HG02973 (cell line): ENCODE results near the gene CNIH1.
"Not testable (repeated sequence)": the region's sequence is repeated elsewhere in the genome, so short reads cannot be mapped to it uniquely, and the experiment has no call there.

Source experiments
- ATAC-seq: cut with Tn5 transposase; IDR thresholded peaks from one replicate; pipeline ENCODE4 v1.9.1; 2021; ENCODE audit warnings: moderate library complexity; ENCODE audit not compliant: unreplicated experiment

Gene CNIH1

DNA sequence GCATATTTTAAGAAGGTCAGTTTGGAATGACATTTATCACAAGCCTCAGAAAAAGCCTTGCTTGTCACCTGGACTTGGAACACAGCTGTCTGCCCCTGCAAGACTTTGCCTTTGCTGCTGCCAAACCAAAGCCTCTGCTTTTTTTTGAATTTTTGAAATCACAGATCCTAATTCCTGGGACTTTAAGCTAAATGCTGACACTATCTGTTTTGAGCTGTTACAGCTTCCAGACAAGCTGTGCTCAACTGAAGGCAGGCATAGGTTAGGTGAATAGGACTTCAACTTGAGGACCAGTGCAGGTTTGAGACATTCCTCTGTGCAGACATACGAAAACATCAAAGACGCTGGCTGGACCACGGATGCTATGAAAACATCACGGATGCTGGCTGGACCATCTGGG lies 55.6 kb downstream of the CNIH1 start:
- no peak for ATAC-seq

DNA sequence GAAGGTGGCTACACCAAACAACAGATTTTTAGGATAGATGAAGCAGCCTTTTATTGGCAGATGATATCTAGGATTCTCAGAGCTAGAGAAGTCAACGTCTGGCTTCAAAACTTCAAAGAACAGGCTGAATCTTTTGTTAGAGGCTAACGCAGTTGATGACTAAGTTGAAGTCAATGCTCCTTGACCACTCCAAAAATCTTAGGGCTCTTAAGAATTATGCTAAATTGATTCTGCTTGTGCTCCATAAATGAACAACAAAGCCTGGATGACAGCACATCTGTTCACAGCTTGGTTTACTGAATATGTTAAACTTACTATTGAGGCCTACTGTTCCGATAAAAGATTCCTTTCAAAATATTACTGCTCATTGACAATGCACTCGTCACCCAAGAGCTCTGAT lies 57.3 kb downstream of the CNIH1 start:
- no peak for ATAC-seq

GRCh38 chr14:54381821-54382220 lies 59.4 kb downstream of the CNIH1 start:
- ATAC-seq: no peak

- not testable (repeated sequence) for ATAC-seq
Observed at GRCh38 chr14:54380558-54380957, 60.6 kb downstream of the CNIH1 start.

DNA sequence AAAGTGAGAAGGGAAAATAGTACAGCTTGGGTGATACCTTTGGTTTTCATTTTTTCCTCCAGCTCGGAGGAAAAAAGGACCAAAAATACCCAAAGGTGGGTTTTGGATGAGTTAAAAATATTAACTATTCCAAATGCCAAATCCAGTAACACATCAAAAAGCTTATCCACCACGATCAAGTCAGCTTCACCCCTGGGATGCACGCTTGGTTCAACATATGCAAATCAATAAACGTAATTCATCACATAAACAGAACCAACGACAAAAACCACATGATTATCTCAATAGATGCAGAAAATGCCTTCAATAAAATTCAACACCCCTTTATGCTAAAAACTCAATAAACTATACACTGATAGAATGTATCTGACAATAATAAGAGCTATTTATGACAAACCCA lies 62.3 kb downstream of the CNIH1 start:
- ATAC-seq: not testable (repeated sequence)

DNA sequence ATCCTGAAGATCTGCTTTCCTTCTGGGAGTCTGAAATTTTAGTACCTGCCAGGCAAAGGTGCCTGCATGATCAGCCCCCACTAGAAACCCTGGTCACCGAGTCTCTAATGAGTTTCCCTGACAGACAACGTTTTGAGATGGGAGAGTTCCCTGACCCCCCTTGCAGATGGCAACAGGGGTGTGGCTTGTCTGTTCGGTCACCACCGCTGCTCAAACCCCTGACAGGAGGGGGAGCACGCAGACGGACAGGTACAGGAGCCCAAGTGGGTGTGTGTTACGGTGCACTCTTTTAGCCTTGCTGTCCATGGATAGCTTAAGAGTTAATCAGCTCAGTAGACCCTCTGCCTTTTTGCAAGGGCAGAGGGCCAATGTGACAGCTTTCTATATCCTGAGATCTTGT lies 63.7 kb downstream of the CNIH1 start:
- ATAC-seq: no peak

DNA sequence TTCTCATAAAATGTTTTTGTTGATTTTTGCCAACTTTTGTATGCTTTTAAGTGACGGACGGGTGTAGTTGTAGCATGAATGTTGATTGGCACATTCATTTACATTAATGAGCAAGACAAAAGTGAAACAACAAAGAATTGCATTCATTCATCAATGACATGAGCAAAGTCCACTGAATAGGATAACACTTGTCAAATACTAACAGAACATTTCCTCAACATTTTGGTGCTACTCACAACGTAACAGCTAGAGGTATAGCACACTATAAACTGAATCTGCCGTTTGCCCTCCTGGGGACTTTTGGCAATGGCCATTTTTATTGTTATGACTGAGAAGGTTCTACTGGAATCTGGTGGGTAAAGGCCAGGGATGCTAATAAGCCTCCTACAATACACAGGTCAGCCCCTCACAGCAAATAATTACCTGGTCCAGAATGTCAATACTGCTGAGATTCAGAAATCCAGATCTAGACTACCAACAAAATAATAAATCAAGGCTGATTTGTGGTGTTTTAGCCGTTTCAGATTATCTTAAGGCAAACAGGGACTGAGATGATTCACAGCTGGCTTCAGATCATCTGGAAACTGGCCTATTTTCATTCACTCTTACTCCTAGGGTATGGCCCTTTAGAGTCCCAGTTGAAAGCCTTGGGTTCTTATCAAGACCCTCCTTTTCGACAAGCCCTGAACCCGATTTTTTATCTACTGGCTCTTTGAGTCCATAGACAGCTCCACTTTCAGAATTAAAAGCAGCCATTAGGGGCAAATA lies 66.9 kb downstream of the CNIH1 start:
- no peak for ATAC-seq
